HG03342 (cell line): ENCODE results near the gene CTNNA1.

Experiments
- ATAC-seq: cut with Tn5 transposase; IDR thresholded peaks from one replicate; pipeline ENCODE4 v1.9.1; 2021; ENCODE audit warnings: mild to moderate bottlenecking, moderate library complexity; ENCODE audit not compliant: unreplicated experiment

The CTNNA1 gene

DNA sequence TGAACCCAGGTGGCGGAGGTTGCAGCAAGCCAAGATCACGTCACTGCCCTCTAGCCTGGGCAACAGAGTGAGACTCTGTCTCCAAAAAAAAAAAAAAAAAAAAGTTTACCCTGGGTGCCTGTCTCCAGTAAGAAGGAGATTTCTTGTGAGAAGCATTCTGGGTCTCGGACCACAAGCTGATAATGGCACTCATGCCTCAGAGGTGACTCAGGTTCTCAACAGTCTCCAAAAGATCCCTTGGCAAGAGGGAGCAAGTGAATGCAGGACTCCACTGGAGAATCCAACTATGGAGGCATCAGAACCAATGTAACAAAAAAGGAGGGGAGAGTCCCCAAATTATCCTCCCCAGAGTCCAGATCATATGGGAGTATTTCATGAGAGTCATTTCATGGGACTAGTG lies 227.9 kb downstream of the CTNNA1 start:
- ATAC-seq = no peak

- ATAC-seq = no peak
Measured at GRCh38 chr5:138981586-138981985, 228.4 kb downstream of the CTNNA1 start.

GRCh38 chr5:138983984-138984383 lies 230.8 kb downstream of the CTNNA1 start:
- no peak for ATAC-seq
